OCI-LY7 (cell line): ENCODE data around the gene QSER1.

Experiments used
- CTCF ChIP-seq: fragments of 200-600 bp; sonication (generic); conservative IDR thresholded peaks from 2 replicates; pipeline ENCODE4 v1.5.1; 2014; ENCODE audit warnings: mild to moderate bottlenecking, antibody characterized with exemption, low read length, moderate library complexity, mixed read lengths
- EZH2phosphoT487 ChIP-seq: fragments of 200-600 bp; sonication (generic); IDR thresholded peaks from 2 replicates; pipeline ENCODE4 v1.6.1; 2018; ENCODE audit warnings: low read depth, borderline replicate concordance, mild to moderate bottlenecking, mixed run types, antibody characterized with exemption, low read length, moderate library complexity, mixed read lengths

- TF ChIP-seq CTCF: no peak
- TF ChIP-seq EZH2phosphoT487: no peak
These were observed 39.6 kb downstream of the QSER1 start for GRCh38 chr11:32932196-32932595.
